Measurements from ENCODE around the gene CHI3L1.

The CHI3L1 gene

GRCh38 chr1:203204756-203205155, 18.3 kb upstream of the CHI3L1 start:
- DNase-seq: no peak

GRCh38 chr1:203202431-203203245, 16.1 kb upstream of the CHI3L1 start:
- no peak for DNase-seq

GRCh38 chr1:203201516-203202205, 15.2 kb upstream of the CHI3L1 start:
- DNase-seq: no peak

DNA sequence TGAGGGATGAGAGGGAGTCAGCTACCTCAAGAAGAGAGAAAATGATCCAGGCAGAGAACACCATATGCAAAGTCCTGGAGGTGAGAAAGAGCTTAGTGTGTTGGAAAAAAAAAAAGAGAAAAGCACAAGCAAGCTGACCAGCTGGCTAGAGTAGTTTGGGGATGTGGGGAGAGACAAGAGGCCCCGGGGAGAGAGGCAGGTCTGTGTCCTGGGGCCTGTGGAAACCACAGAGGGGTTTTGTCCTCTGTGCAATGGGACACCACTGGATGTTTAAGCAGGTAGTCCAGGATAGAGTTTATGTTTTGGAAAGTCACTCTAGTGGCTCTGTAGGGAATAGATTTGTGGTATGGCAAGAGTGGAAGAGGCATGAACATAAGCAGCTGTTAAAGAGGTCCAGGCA, 14.4 kb upstream of the CHI3L1 start:
- no peak for DNase-seq

- DNase-seq: peak; percentile 26 to 44
Observed at GRCh38 chr1:203199816-203200571, 13.5 kb upstream of the CHI3L1 start.

GRCh38 chr1:203199481-203199815, 12.9 kb upstream of the CHI3L1 start:
- no peak for DNase-seq

GRCh38 chr1:203199002-203199401, 12.5 kb upstream of the CHI3L1 start:
- DNase-seq: no peak

GRCh38 chr1:203197625-203198024, 11.1 kb upstream of the CHI3L1 start:
- no peak for DNase-seq

- no peak for DNase-seq
Observed at GRCh38 chr1:203196371-203196770, 9.9 kb upstream of the CHI3L1 start.

- no peak for DNase-seq
Observed at GRCh38 chr1:203190949-203191348, 4.4 kb upstream of the CHI3L1 start.

DNA sequence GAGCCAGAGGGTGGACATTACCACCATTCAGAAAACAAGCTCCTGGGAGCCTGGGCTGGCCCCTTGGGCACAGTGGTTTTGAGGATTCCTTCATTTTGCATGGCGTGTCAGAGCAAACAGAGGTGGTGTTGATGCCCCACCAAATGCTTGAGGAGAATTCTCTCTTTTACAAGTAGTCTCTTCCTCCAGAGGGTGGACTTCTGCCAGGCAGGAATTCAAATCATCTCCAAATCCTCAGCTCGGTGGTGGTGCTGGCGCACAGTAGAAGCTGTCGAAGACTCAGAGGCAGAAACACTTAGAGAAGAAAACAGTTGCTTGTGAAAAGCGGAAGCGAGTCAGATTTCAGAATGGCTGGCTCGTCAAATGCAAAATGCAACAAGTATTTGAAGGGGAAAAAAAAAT, 3.4 kb upstream of the CHI3L1 start:
- no peak for DNase-seq

DNA sequence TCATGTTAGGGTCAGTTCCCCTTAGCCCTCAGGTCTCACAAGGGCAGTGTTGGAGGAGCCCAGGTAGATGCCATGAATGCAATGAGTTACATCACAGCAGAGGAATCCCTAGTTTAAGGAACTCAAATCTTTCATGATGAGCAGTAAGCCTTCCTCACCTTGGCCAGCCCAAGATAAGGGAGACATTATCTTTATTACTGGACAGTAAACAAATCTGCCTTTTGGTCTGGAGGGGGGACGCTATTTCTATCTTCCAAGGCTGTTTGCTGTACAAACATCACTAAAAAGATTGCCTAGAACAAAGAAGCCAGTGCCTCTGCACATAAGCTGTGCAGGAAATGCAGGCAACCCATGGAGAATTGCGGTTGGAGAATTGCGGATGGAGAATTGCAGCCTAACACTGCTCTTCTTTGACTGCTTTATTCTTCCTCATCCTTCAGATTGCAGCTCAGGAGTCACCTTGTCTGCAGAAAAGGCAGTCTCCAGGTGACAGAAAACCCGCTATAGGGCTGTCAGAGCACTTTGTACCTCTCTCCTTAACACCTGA, 2.3 kb upstream of the CHI3L1 start:
- no peak for DNase-seq

- no peak for DNase-seq
Observed at GRCh38 chr1:203187689-203188264, 1.3 kb upstream of the CHI3L1 start.

DNA sequence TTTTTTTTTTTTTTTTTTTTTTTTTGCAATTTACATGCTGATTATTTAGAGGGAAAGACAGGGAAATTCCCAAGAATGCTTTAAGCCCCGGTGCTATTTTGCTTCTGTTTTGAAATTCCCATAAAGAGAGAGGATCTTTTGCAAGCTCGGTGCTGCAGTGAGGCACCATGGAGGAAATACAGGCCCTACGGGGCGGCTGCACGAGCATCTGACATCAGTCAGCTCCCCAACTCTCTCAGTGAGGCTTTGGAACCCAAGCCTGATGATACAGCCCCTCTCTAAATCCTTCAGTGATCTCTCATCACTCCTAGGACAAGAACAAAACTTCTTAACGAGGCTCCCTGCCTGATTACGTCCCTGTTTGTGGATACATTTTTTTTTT, 791 bp upstream of the CHI3L1 start:
- DNase-seq: no peak

GRCh38 chr1:203186091-203186445, 436 bp downstream of the CHI3L1 start:
- no peak for DNase-seq

- DNase-seq: peak; percentile 40 to 76
Observed at GRCh38 chr1:203185585-203185984, 919 bp downstream of the CHI3L1 start.

DNA sequence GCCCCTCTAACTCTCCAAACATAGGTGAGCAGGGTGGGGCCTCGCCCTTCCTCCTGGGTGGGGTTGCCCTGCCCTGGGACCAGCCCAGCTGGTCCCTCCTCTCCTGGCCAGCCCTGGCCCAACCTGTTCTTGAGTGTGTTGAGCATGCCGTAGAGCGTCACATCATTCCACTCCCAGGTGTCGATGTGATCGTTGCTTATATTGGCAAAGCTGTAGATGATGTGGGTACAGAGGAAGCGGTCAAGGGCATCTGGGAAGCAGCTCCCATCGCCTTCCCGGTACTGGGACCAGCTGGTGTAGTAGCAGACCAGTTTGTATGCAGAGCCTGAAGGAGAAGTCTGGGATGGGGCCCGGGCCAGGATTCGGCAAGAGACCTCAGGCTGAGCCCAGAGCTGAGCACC, 1.4 kb downstream of the CHI3L1 start:
- no peak for DNase-seq

- DNase-seq: no peak
Observed at GRCh38 chr1:203184467-203184866, 2.0 kb downstream of the CHI3L1 start.

- DNase-seq: no peak
Observed at GRCh38 chr1:203183828-203184227, 2.7 kb downstream of the CHI3L1 start.

DNA sequence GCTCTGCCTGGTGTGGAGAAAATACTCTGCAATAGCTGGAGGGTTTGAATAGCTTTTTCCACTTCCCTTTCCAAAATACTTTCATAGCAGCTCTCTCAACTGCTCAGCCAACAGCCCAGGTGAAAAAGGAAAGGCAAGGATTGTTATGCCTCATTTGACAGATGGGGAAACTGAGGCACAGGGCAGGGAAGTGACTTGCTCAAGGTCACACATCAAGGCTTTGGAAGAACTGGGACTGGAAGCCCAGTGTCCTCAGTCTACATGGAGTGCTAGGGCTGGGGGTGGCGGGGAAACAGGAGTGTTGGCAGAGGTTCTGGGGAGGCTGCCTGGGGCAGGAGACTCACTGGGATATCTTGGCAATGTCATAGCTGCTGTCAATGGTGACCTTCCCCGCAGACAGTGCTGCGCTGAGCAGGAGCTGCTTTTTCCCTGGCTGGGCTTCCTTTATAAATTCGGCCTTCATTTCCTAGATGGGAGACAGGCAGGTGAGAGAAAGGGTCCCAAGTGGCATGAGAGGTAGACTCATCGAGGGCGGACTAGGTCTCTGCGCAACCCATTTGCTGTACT, 4.0 kb downstream of the CHI3L1 start:
- no peak for DNase-seq

GRCh38 chr1:203181586-203182386, 4.7 kb downstream of the CHI3L1 start:
- no peak for DNase-seq

Data from cerebellar nuclear complex (tissue), 1 donor.